Activated CD8-positive, alpha-beta T cell treated with anti-CD3 and anti-CD28 coated beads for 36 hours (primary cell): ENCODE data around the gene RHOT1. TPM values are rescaled to one million over a fixed set of nuclear protein-coding genes. Genes with fewer than 3 reads are reported as not detected.

ENCODE experiments used
- ATAC-seq: fragments of 200-7000 bp; cut with Tn5 transposase; one replicate; pipeline ENCODE4 v1.10.0; 2021; ENCODE audit warnings: mild to moderate bottlenecking, moderate library complexity
- CTCF ChIA-PET: fragments of 350-600 bp; sonication (Branson Sonifier 250); formaldehyde crosslinking; loops from one replicate; lab custom pipeline; 2021; ENCODE audit warnings: antibody characterized with exemption; lab: Charles Lee
- POLR2A ChIA-PET: fragments of 350-600 bp; sonication (Branson Sonifier 250); formaldehyde crosslinking; loops from one replicate; lab custom pipeline; 2021; ENCODE audit warnings: antibody characterized with exemption; lab: Charles Lee
- DNase-seq: peaks from one replicate; pipeline ENCODE4 v3.0.0-alpha.2; 2020
- H3K27ac Mint-ChIP-seq: one replicate; pipeline ENCODE4 v1.8.0; 2021; ENCODE audit warnings: mild to moderate bottlenecking, mixed read lengths
- H3K27me3 Mint-ChIP-seq: one replicate; pipeline ENCODE4 v1.8.0; 2021; ENCODE audit warnings: mixed read lengths
- H3K36me3 Mint-ChIP-seq: one replicate; pipeline ENCODE4 v1.8.0; 2021; ENCODE audit warnings: low read depth, mixed read lengths
- H3K4me1 Mint-ChIP-seq: one replicate; pipeline ENCODE4 v1.8.0; 2021; ENCODE audit warnings: low read depth, mixed read lengths
- H3K4me3 Mint-ChIP-seq: one replicate; pipeline ENCODE4 v1.8.0; 2021; ENCODE audit warnings: mild to moderate bottlenecking, moderate library complexity, mixed read lengths
- H3K9me3 Mint-ChIP-seq: one replicate; pipeline ENCODE4 v1.8.0; 2021; ENCODE audit warnings: mixed read lengths
- CTCF ChIP-seq: fragments of 200-600 bp; IDR thresholded peaks from one replicate; pipeline ENCODE4 v1.8.0; 2022; ENCODE audit warnings: antibody characterized with exemption, mild to moderate bottlenecking
- intact Hi-C: fragments of 100-400 bp; cut with micrococcal nuclease; formaldehyde crosslinking; loops from one replicate; pipeline ENCODE4 v1.10.0; 2022
- total RNA-seq, 2 experiments: library from RNA; stranded (reverse); gene quantifications; one replicate each; pipeline ENCODE4 v1.2.3, GENCODE V29; 2021

RHOT1 gene
- total RNA-seq, 2 experiments from 2014 or later: 25.8 to 27.2 TPM

GRCh38 chr17:32253117-32253611 is 110.9 kb downstream of the RHOT1 start:
- no peaks in the 10 kb centered on the region for H3K36me3 Mint-ChIP-seq
- peak; percentile 98 for TF ChIP-seq CTCF
- peak; percentile 100 for ATAC-seq
- peak; percentile 89 for DNase-seq
- ChIA-PET POLR2A (interaction anchor here (1.0 kb wide), 1 partner anchor 80 kb away, joined by 3 read pairs; no protein-coding TSS in a partner anchor), CTCF (interaction anchor here (0.6 to 1.7 kb wide), 19 partner anchors 8 to 209 kb away, joined by 3 to 15 read pairs (median 6); partner anchors contain the start of gene PSMD11)
- no peaks in the 10 kb centered on the region for H3K9me3 Mint-ChIP-seq
- no peak overlapping the region for H3K4me3 Mint-ChIP-seq
- no peak overlapping the region for H3K27ac Mint-ChIP-seq
- intact Hi-C loops: loop anchor here (1.0 kb wide), 1 partner anchor 65 kb away; no protein-coding TSS in a partner anchor
- peaks cover 2% of the 10 kb centered on the region for H3K27me3 Mint-ChIP-seq
- H3K4me1 Mint-ChIP-seq: no peaks in the 10 kb centered on the region

- Mint-ChIP-seq H3K27me3 (peaks cover 18% of the 10 kb centered on the region), H3K4me3 (no peak overlapping the region), H3K9me3 (no peaks in the 10 kb centered on the region), H3K4me1 (no peaks in the 10 kb centered on the region), H3K36me3 (no peaks in the 10 kb centered on the region), H3K27ac (no peak overlapping the region)
- ATAC-seq: no peak
- ChIA-PET POLR2A (interaction anchor here (1.0 kb wide), 1 partner anchor 18 kb away, joined by 3 read pairs; no protein-coding TSS in a partner anchor), CTCF (interaction anchor here (1.1 to 2.3 kb wide), 2 partner anchors 64 to 206 kb away, joined by 3 to 13 read pairs; no protein-coding TSS in a partner anchor)
- no peak for TF ChIP-seq CTCF
- intact Hi-C loops: no loop called here
- DNase-seq: no peak
These were observed 113.9 kb downstream of the RHOT1 start for GRCh38 chr17:32256012-32256700.

- Mint-ChIP-seq H3K9me3 (no peaks in the 10 kb centered on the region), H3K4me3 (no peak overlapping the region), H3K4me1 (no peaks in the 10 kb centered on the region), H3K36me3 (no peaks in the 10 kb centered on the region), H3K27ac (no peak overlapping the region), H3K27me3 (peaks cover 21% of the 10 kb centered on the region)
- TF ChIP-seq CTCF: no peak
- CTCF ChIA-PET: interaction anchor here (2.3 kb wide), 1 partner anchor 63 kb away, joined by 13 read pairs; no protein-coding TSS in a partner anchor
- POLR2A ChIA-PET: interaction anchor here (1.0 kb wide), 1 partner anchor 17 kb away, joined by 3 read pairs; no protein-coding TSS in a partner anchor
- intact Hi-C loops: no loop called here
- ATAC-seq: no peak
- DNase-seq: no peak
These were observed 114.4 kb downstream of the RHOT1 start for GRCh38 chr17:32256701-32257019.

- Mint-ChIP-seq H3K4me1 (no peaks in the 10 kb centered on the region), H3K27me3 (peaks cover 28% of the 10 kb centered on the region), H3K27ac (no peak overlapping the region), H3K9me3 (no peaks in the 10 kb centered on the region), H3K36me3 (no peaks in the 10 kb centered on the region), H3K4me3 (no peak overlapping the region)
- ChIA-PET POLR2A (interaction anchor here (0.5 kb wide), 1 partner anchor 135 kb away, joined by 3 read pairs; no protein-coding TSS in a partner anchor), CTCF (interaction anchor here (1.1 to 1.2 kb wide), 3 partner anchors 17 to 72 kb away, joined by 3 read pairs; no protein-coding TSS in a partner anchor)
- TF ChIP-seq CTCF: no peak
- no peak for ATAC-seq
- no peak for DNase-seq
- intact Hi-C loops: no loop called here
These were observed 116.3 kb downstream of the RHOT1 start for GRCh38 chr17:32258383-32259140.
